NCI-H748 (cell line): ENCODE data around the gene BCR.

Experiments used
- DNase-seq: peaks from one replicate; lab custom pipeline; 2025; ENCODE audit not compliant: unreplicated experiment; lab: John Stamatoyannopoulos, UW

Gene BCR

GRCh38 chr22:23227380-23227779, 47.1 kb downstream of the BCR start:
- no peak for DNase-seq

GRCh38 chr22:23228503-23228902, 48.2 kb downstream of the BCR start:
- DNase-seq = no peak

- DNase-seq = no peak
Observed at GRCh38 chr22:23229646-23230045, 49.3 kb downstream of the BCR start.

- no peak for DNase-seq
Observed at GRCh38 chr22:23230348-23231068, 50.2 kb downstream of the BCR start.

GRCh38 chr22:23231471-23232093, 51.3 kb downstream of the BCR start:
- no peak for DNase-seq

GRCh38 chr22:23232094-23232905, 52.0 kb downstream of the BCR start:
- DNase-seq = no peak

GRCh38 chr22:23233084-23233531, 52.8 kb downstream of the BCR start:
- DNase-seq = no peak

GRCh38 chr22:23233752-23234408, 53.6 kb downstream of the BCR start:
- DNase-seq = no peak

- DNase-seq = no peak
Observed at GRCh38 chr22:23234409-23235161, 54.3 kb downstream of the BCR start.

- DNase-seq = no peak
Observed at GRCh38 chr22:23235425-23235824, 55.1 kb downstream of the BCR start.

GRCh38 chr22:23236026-23236425, 55.7 kb downstream of the BCR start:
- DNase-seq = no peak

- no peak for DNase-seq
Observed at GRCh38 chr22:23236440-23237184, 56.3 kb downstream of the BCR start.

- peak; percentile 79 for DNase-seq
Observed at GRCh38 chr22:23237201-23237798, 57.0 kb downstream of the BCR start.

GRCh38 chr22:23237841-23238240, 57.5 kb downstream of the BCR start:
- DNase-seq = peak; percentile 50

- no peak for DNase-seq
Observed at GRCh38 chr22:23238707-23239106, 58.4 kb downstream of the BCR start.

- no peak for DNase-seq
Observed at GRCh38 chr22:23239429-23239828, 59.1 kb downstream of the BCR start.

- no peak for DNase-seq
Observed at GRCh38 chr22:23240639-23241389, 60.5 kb downstream of the BCR start.

GRCh38 chr22:23241562-23242472, 61.5 kb downstream of the BCR start:
- no peak for DNase-seq
